Hepatocyte (in vitro differentiated cells): Measurements from ENCODE around the gene WDR90.

ENCODE experiments used
- EZH2 ChIP-seq: fragments of 200-600 bp; sonication (generic); IDR thresholded peaks from 2 replicates; pipeline ENCODE4 v1.6.1; 2016; ENCODE audit warnings: antibody characterized with exemption, mild to moderate bottlenecking, borderline replicate concordance
- TF ChIP-seq, protein P1 (sequence below): fragments of 200-600 bp; sonication (generic); IDR thresholded peaks from 2 replicates; pipeline ENCODE4 v1.5.1; 2016; ENCODE audit warnings: antibody characterized with exemption, mild to moderate bottlenecking; ENCODE audit not compliant: poor library complexity

DNA sequence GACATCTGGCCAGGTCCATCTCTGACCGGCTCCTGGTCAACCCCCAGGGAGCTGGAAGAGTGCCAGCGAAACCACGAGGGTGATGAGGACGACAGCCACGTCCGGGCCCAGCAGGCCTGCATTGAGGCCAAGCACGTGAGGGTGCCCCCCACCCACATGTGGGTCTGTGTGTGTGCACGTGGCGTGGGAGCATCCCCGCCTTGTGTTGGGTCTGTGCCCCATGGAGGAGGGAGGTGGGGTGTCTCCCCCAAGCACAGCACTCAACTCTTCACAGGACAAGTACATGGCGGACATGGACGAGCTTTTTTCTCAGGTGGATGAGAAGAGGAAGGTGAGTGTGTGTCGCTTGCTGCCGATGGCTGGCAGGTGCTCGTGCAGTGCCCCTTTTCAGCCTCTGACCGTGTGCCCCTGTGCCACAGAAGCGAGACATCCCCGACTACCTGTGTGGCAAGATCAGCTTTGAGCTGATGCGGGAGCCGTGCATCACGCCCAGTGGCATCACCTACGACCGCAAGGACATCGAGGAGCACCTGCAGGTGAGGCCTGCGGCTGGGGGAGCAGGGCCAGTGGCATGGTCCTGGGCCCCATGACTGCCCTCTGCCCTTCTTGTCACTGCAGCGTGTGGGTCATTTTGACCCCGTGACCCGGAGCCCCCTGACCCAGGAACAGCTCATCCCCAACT lies 32.7 kb downstream of the WDR90 start:
- TF ChIP-seq, protein P1, sequence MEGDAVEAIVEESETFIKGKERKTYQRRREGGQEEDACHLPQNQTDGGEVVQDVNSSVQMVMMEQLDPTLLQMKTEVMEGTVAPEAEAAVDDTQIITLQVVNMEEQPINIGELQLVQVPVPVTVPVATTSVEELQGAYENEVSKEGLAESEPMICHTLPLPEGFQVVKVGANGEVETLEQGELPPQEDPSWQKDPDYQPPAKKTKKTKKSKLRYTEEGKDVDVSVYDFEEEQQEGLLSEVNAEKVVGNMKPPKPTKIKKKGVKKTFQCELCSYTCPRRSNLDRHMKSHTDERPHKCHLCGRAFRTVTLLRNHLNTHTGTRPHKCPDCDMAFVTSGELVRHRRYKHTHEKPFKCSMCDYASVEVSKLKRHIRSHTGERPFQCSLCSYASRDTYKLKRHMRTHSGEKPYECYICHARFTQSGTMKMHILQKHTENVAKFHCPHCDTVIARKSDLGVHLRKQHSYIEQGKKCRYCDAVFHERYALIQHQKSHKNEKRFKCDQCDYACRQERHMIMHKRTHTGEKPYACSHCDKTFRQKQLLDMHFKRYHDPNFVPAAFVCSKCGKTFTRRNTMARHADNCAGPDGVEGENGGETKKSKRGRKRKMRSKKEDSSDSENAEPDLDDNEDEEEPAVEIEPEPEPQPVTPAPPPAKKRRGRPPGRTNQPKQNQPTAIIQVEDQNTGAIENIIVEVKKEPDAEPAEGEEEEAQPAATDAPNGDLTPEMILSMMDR = no peak
- no peak for TF ChIP-seq EZH2
